Tibial nerve (tissue), 3 donors: Measurements from ENCODE around the gene YWHAQ.

Experiments used
- POLR2A ChIP-seq, 2 donors: fragments of 450-650 bp; IDR thresholded peaks; one replicate each; pipeline ENCODE4 v1.6.1; 2017; ENCODE audit warnings: antibody characterized with exemption in 2 of 2, mild to moderate bottlenecking in 2 of 2, moderate library complexity in 2 of 2
- TF ChIP-seq, protein P1 (sequence below), 5 experiments: fragments of 200-600 bp in 3 of 5; fragments of 450-650 bp in 2 of 5; sonication (generic) in 3 of 5; IDR thresholded peaks; one replicate each; pipeline ENCODE4 v1.5.1; 2016 to 2019; ENCODE audit warnings: antibody characterized with exemption in 5 of 5, mild to moderate bottlenecking in 3 of 5, moderate library complexity in 2 of 5

GRCh38 chr2:9647884-9648283 lies 17.1 kb upstream of the YWHAQ start:
- TF ChIP-seq, protein P1, sequence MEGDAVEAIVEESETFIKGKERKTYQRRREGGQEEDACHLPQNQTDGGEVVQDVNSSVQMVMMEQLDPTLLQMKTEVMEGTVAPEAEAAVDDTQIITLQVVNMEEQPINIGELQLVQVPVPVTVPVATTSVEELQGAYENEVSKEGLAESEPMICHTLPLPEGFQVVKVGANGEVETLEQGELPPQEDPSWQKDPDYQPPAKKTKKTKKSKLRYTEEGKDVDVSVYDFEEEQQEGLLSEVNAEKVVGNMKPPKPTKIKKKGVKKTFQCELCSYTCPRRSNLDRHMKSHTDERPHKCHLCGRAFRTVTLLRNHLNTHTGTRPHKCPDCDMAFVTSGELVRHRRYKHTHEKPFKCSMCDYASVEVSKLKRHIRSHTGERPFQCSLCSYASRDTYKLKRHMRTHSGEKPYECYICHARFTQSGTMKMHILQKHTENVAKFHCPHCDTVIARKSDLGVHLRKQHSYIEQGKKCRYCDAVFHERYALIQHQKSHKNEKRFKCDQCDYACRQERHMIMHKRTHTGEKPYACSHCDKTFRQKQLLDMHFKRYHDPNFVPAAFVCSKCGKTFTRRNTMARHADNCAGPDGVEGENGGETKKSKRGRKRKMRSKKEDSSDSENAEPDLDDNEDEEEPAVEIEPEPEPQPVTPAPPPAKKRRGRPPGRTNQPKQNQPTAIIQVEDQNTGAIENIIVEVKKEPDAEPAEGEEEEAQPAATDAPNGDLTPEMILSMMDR (IDR thresholded peaks at IDR 0.05): no peak
- no peak for TF ChIP-seq POLR2A (IDR thresholded peaks at IDR 0.05)
